Thyroid gland (tissue), 4 donors: ENCODE results near the gene CORT. TPM values are rescaled to one million over a fixed set of nuclear protein-coding genes. Genes with fewer than 3 reads are reported as not detected.

Experiments used
- DNase-seq, 2 donors: peaks; one replicate each; pipeline ENCODE4 v3.0.0-alpha.2; 2019
- H3K27ac ChIP-seq, 3 donors: fragments of 200-600 bp; sonication (generic); 1 replicate in 2 of 3; 2 replicates in 1 of 3; pipeline ENCODE4 v1.5.1; 2016 to 2019; ENCODE audit warnings: mild to moderate bottlenecking in 1 of 3, moderate library complexity in 1 of 3
- H3K27me3 ChIP-seq: fragments of 200-600 bp; sonication (generic); one replicate; pipeline ENCODE4 v1.5.1; 2019
- H3K36me3 ChIP-seq, 2 donors: fragments of 200-600 bp; sonication (generic); one replicate each; pipeline ENCODE4 v1.5.1; 2016 to 2019
- H3K4me1 ChIP-seq, 2 donors: fragments of 200-600 bp; sonication (generic); one replicate each; pipeline ENCODE4 v1.5.1; 2017 to 2019
- H3K4me3 ChIP-seq, 3 donors: fragments of 200-600 bp; sonication (generic); replicated peaks in 1 of 3; 1 replicate in 2 of 3; 2 replicates in 1 of 3; pipeline ENCODE4 v1.5.1; 2016; ENCODE audit warnings: mild to moderate bottlenecking in 1 of 3
- H3K9me3 ChIP-seq: fragments of 200-600 bp; sonication (generic); one replicate; pipeline ENCODE4 v1.5.1; 2017
- CTCF ChIP-seq, 6 experiments: fragments of 200-600 bp in 3 of 6; fragments of 450-650 bp in 3 of 6; sonication (generic) in 3 of 6; IDR thresholded peaks; one replicate each; pipeline ENCODE4 v1.5.1; 2016 to 2019; ENCODE audit warnings: antibody characterized with exemption in 6 of 6, mild to moderate bottlenecking in 2 of 6, inconsistent platforms in 1 of 6, moderate library complexity in 1 of 6
- POLR2A ChIP-seq, 2 donors: fragments of 450-650 bp; IDR thresholded peaks; one replicate each; pipeline ENCODE4 v1.6.1; 2017; ENCODE audit warnings: antibody characterized with exemption in 2 of 2, mild to moderate bottlenecking in 2 of 2, moderate library complexity in 1 of 2
- WGBS, 2 donors: methylation state at CpG; one replicate each; pipeline ENCODE4 v1.1.5; 2017; 5-methylcytosine and 5-hydroxymethylcytosine counted together
- intact Hi-C: fragments of 100-400 bp; cut with DNase I; formaldehyde crosslinking; loops from one replicate; pipeline ENCODE4 v1.15.1; 2023
- total RNA-seq, 4 donors: library from RNA; depleted of rRNA; stranded (reverse); fragments of >200 nt; gene quantifications; one replicate each; pipeline ENCODE4 v1.2.3, GENCODE V29; 2016

CORT gene
- total RNA-seq, 4 donors from 2014 or later = 0.54 to 0.89 TPM; not detected in 2

GRCh38 chr1:10457875-10458274 lies 8.0 kb downstream of the CORT start:
- WGBS, 2 donors = 84 to 89% methylated on average over 9 of the region's 9 CpGs
- H3K36me3 ChIP-seq = peaks cover 12 to 14% of the 10 kb centered on the region in 2 donors

GRCh38 chr1:10459184-10459583 lies 9.4 kb downstream of the CORT start:
- 73 to 80% methylated on average over 3 of the region's 3 CpGs for WGBS, 2 donors
- Histone ChIP-seq H3K4me1 (no peaks in the 10 kb centered on the region), H3K4me3 (no peak overlapping the region), H3K36me3 (peaks cover 21 to 23% of the 10 kb centered on the region in 2 donors), H3K27me3 (no peaks in the 10 kb centered on the region), H3K27ac (no peak overlapping the region), H3K9me3 (no peaks in the 10 kb centered on the region)
- intact Hi-C loops = no loop called here
- TF ChIP-seq POLR2A (IDR thresholded peaks at IDR 0.05) (no peak), CTCF (IDR thresholded peaks at IDR 0.05) (no peak)
- no peak for DNase-seq

More at GRCh38 chr1:10457875-10458274, 8.0 kb downstream of the CORT start:
- no peak for DNase-seq
- no peak for TF ChIP-seq CTCF (IDR thresholded peaks at IDR 0.05)
- TF ChIP-seq POLR2A (IDR thresholded peaks at IDR 0.05) = no peak
- Histone ChIP-seq H3K27ac (no peak overlapping the region), H3K4me3 (no peak overlapping the region), H3K27me3 (no peaks in the 10 kb centered on the region), H3K4me1 (no peaks in the 10 kb centered on the region), H3K9me3 (no peaks in the 10 kb centered on the region)
- intact Hi-C loops = no loop called here

GRCh38 chr1:10467078-10467477 lies 17.2 kb downstream of the CORT start:
- no peak overlapping the region for H3K4me3 ChIP-seq
- WGBS, 2 donors = 97 to 98% methylated on average over 2 of the region's 2 CpGs
- intact Hi-C loops = no loop called here
- H3K27ac ChIP-seq = no peak overlapping the region
- no peaks in the 10 kb centered on the region for H3K9me3 ChIP-seq
- peaks cover 24 to 60% of the 10 kb centered on the region in 2 donors for H3K36me3 ChIP-seq
- H3K27me3 ChIP-seq = no peaks in the 10 kb centered on the region
- no peak for DNase-seq
- H3K4me1 ChIP-seq = peaks cover 0 to 8% of the 10 kb centered on the region in 2 donors
- TF ChIP-seq CTCF (IDR thresholded peaks at IDR 0.05) (no peak), POLR2A (IDR thresholded peaks at IDR 0.05) (no peak)

- intact Hi-C loops = no loop called here
- H3K4me1 ChIP-seq = peaks cover 0 to 8% of the 10 kb centered on the region in 2 donors
- no peaks in the 10 kb centered on the region for H3K27me3 ChIP-seq
- no peaks in the 10 kb centered on the region for H3K9me3 ChIP-seq
- H3K27ac ChIP-seq = no peak overlapping the region
- 91 to 97% methylated on average over 4 of the region's 4 CpGs for WGBS, 2 donors
- H3K4me3 ChIP-seq = no peak overlapping the region
- peaks cover 1 to 33% of the 10 kb centered on the region in 2 donors for H3K36me3 ChIP-seq
- DNase-seq = no peak
- no peak for TF ChIP-seq POLR2A (IDR thresholded peaks at IDR 0.05)
- no peak for TF ChIP-seq CTCF (IDR thresholded peaks at IDR 0.05)
Observed at GRCh38 chr1:10470043-10470442, 20.2 kb downstream of the CORT start.

GRCh38 chr1:10471411-10472219 lies 21.8 kb downstream of the CORT start:
- H3K36me3 ChIP-seq = peaks cover 0 to 18% of the 10 kb centered on the region in 2 donors
- no peaks in the 10 kb centered on the region for H3K27me3 ChIP-seq
- H3K4me1 ChIP-seq = peaks cover 4 to 15% of the 10 kb centered on the region in 2 donors
- DNase-seq = no peak
- H3K4me3 ChIP-seq = peak overlapping the region; percentile 31 to 80 (median 60)
- no peaks in the 10 kb centered on the region for H3K9me3 ChIP-seq
- WGBS, 2 donors = 6 to 8% methylated on average over 23 of the region's 23 CpGs
- peak overlapping the region in 2 of 3 donors; percentile 20 to 71 for H3K27ac ChIP-seq
- TF ChIP-seq POLR2A (IDR thresholded peaks at IDR 0.05) = no peak
- no peak for TF ChIP-seq CTCF (IDR thresholded peaks at IDR 0.05)
- intact Hi-C loops = no loop called here
